ENCODE data around the gene SAMD9L. TPM values are rescaled to one million over a fixed set of nuclear protein-coding genes. Genes with fewer than 3 reads are reported as not detected.

Gene SAMD9L
- total RNA-seq, result 10 to 100 TPM; 19.6 to 27.8 TPM

- no peaks in the 10 kb centered on the region for H3K27me3 Mint-ChIP-seq
- intact Hi-C loops (cut with DNase I, micrococcal nuclease), result no loop called here
- DNase-seq (peak; percentile 11), ATAC-seq (peak; percentile 70)
- H3K4me3 Mint-ChIP-seq, result peak within 1 kb of the TSS; percentile 76
- peaks cover 26% of the 10 kb centered on the region for H3K4me1 Mint-ChIP-seq
- POLR2A ChIA-PET, result no interaction called here
- CTCF ChIA-PET, result no interaction called here
- peaks cover 19% of the 10 kb centered on the region for H3K36me3 Mint-ChIP-seq (ENCODE audit: low read depth)
- peak within 1 kb of the TSS; percentile 90 for H3K27ac Mint-ChIP-seq
- H3K9me3 Mint-ChIP-seq (ENCODE audit: low read depth), result no peaks in the 10 kb centered on the region
Observed at GRCh38 chr7:93148144-93148543, at the start of gene SAMD9L. SAMD9L (minus strand) TSS chr7:93148385; CDS start chr7:93135971, 12,414 bp downstream.

- ChIA-PET CTCF (no interaction called here), POLR2A (no interaction called here)
- DNase-seq (no peak), ATAC-seq (no peak)
- Mint-ChIP-seq H3K27me3 (peaks cover 34% of the 10 kb centered on the region), H3K4me3 (no peak overlapping the region), H3K36me3 (ENCODE audit: low read depth) (no peaks in the 10 kb centered on the region), H3K4me1 (no peaks in the 10 kb centered on the region), H3K9me3 (ENCODE audit: low read depth) (no peaks in the 10 kb centered on the region), H3K27ac (no peak overlapping the region)
- intact Hi-C loops (cut with DNase I, micrococcal nuclease), result no loop called here
Observed at GRCh38 chr7:93196336-93196735, 48.2 kb upstream of the SAMD9L start.

GRCh38 chr7:93194386-93194785 lies 46.2 kb upstream of the SAMD9L start:
- DNase-seq (no peak), ATAC-seq (no peak)
- CTCF ChIA-PET, result interaction anchor here (0.7 to 1.8 kb wide), 3 partner anchors 10 to 765 kb away, joined by 3 read pairs; no protein-coding TSS in a partner anchor

GRCh38 chr7:93188870-93189634 lies 40.9 kb upstream of the SAMD9L start:
- ChIA-PET POLR2A (no interaction called here), CTCF (no interaction called here)
- H3K27ac Mint-ChIP-seq, result no peak overlapping the region
- no peaks in the 10 kb centered on the region for H3K9me3 Mint-ChIP-seq (ENCODE audit: low read depth)
- intact Hi-C loops (cut with DNase I, micrococcal nuclease), result loop anchor here in 1 of 2 experiments (5.0 kb wide), 1 partner anchor 287 kb away; no protein-coding TSS in a partner anchor
- no peak for ATAC-seq
- H3K4me3 Mint-ChIP-seq, result no peak overlapping the region
- H3K4me1 Mint-ChIP-seq, result peaks cover 11% of the 10 kb centered on the region
- H3K27me3 Mint-ChIP-seq, result peaks cover 45% of the 10 kb centered on the region
- DNase-seq, result no peak
- no peaks in the 10 kb centered on the region for H3K36me3 Mint-ChIP-seq (ENCODE audit: low read depth)

More at GRCh38 chr7:93194386-93194785, 46.2 kb upstream of the SAMD9L start:
- H3K27me3 Mint-ChIP-seq, result peaks cover 41% of the 10 kb centered on the region
- POLR2A ChIA-PET, result no interaction called here
- H3K4me1 Mint-ChIP-seq, result no peaks in the 10 kb centered on the region
- intact Hi-C loops (cut with DNase I, micrococcal nuclease), result no loop called here
- no peaks in the 10 kb centered on the region for H3K36me3 Mint-ChIP-seq (ENCODE audit: low read depth)
- no peak overlapping the region for H3K27ac Mint-ChIP-seq
- no peaks in the 10 kb centered on the region for H3K9me3 Mint-ChIP-seq (ENCODE audit: low read depth)
- H3K4me3 Mint-ChIP-seq, result no peak overlapping the region

GRCh38 chr7:93185303-93186027 lies 37.3 kb upstream of the SAMD9L start:
- ChIA-PET POLR2A (no interaction called here), CTCF (interaction anchor here (0.7 to 1.2 kb wide), 3 partner anchors 10 to 42 kb away, joined by 3 read pairs; no protein-coding TSS in a partner anchor)

GRCh38 chr7:93179173-93179572 lies 31.0 kb upstream of the SAMD9L start:
- DNase-seq, result no peak
- peaks cover 32% of the 10 kb centered on the region for H3K27me3 Mint-ChIP-seq
- ChIA-PET POLR2A (interaction anchor here (0.6 kb wide), 1 partner anchor 8 kb away, joined by 4 read pairs; no protein-coding TSS in a partner anchor), CTCF (interaction anchor here (0.9 to 1.3 kb wide), 3 partner anchors 49 to 65 kb away, joined by 3 to 5 read pairs (median 4); no protein-coding TSS in a partner anchor)
- peak; percentile 49 for ATAC-seq
- no peaks in the 10 kb centered on the region for H3K9me3 Mint-ChIP-seq (ENCODE audit: low read depth)
- H3K36me3 Mint-ChIP-seq (ENCODE audit: low read depth), result no peaks in the 10 kb centered on the region
- intact Hi-C loops (cut with DNase I, micrococcal nuclease), result loop anchor here (2.0 to 5.0 kb wide), 2 partner anchors 50 to 373 kb away; no protein-coding TSS in a partner anchor
- no peak overlapping the region for H3K27ac Mint-ChIP-seq
- H3K4me1 Mint-ChIP-seq, result no peaks in the 10 kb centered on the region
- H3K4me3 Mint-ChIP-seq, result no peak overlapping the region

More at GRCh38 chr7:93185303-93186027, 37.3 kb upstream of the SAMD9L start:
- H3K4me1 Mint-ChIP-seq, result peaks cover 11% of the 10 kb centered on the region
- ATAC-seq (peak; percentile 98), DNase-seq (peak; percentile 39)
- H3K27me3 Mint-ChIP-seq, result peaks cover 44% of the 10 kb centered on the region
- H3K4me3 Mint-ChIP-seq, result no peak overlapping the region
- intact Hi-C loops (cut with DNase I, micrococcal nuclease), result loop anchor here (1.0 to 5.0 kb wide), 3 partner anchors 69 to 283 kb away; no protein-coding TSS in a partner anchor
- no peaks in the 10 kb centered on the region for H3K9me3 Mint-ChIP-seq (ENCODE audit: low read depth)
- no peak overlapping the region for H3K27ac Mint-ChIP-seq
- no peaks in the 10 kb centered on the region for H3K36me3 Mint-ChIP-seq (ENCODE audit: low read depth)

- intact Hi-C loops (cut with DNase I, micrococcal nuclease), result loop anchor here (1.0 to 5.0 kb wide), 3 partner anchors 50 to 374 kb away; no protein-coding TSS in a partner anchor
- Mint-ChIP-seq H3K27ac (no peak overlapping the region), H3K27me3 (peaks cover 30% of the 10 kb centered on the region), H3K9me3 (ENCODE audit: low read depth) (no peaks in the 10 kb centered on the region), H3K4me3 (no peak overlapping the region), H3K36me3 (ENCODE audit: low read depth) (no peaks in the 10 kb centered on the region), H3K4me1 (no peaks in the 10 kb centered on the region)
- ChIA-PET CTCF (interaction anchor here (0.6 to 1.3 kb wide), 4 partner anchors 50 to 711 kb away, joined by 3 to 5 read pairs (median 4); no protein-coding TSS in a partner anchor), POLR2A (no interaction called here)
- DNase-seq (no peak), ATAC-seq (no peak)
Observed at GRCh38 chr7:93178213-93178612, 30.0 kb upstream of the SAMD9L start.

GRCh38 chr7:93176992-93177580 lies 28.9 kb upstream of the SAMD9L start:
- H3K4me3 Mint-ChIP-seq, result no peak overlapping the region
- CTCF ChIA-PET, result interaction anchor here (0.9 to 1.3 kb wide), 2 partner anchors 12 to 15 kb away, joined by 3 read pairs; no protein-coding TSS in a partner anchor
- H3K27ac Mint-ChIP-seq, result no peak overlapping the region
- no peaks in the 10 kb centered on the region for H3K4me1 Mint-ChIP-seq
- DNase-seq (no peak), ATAC-seq (no peak)
- H3K27me3 Mint-ChIP-seq, result peaks cover 28% of the 10 kb centered on the region
- intact Hi-C loops (cut with DNase I, micrococcal nuclease), result loop anchor here in 1 of 2 experiments (5.0 kb wide), 1 partner anchor 375 kb away; no protein-coding TSS in a partner anchor
- POLR2A ChIA-PET, result no interaction called here
- H3K36me3 Mint-ChIP-seq (ENCODE audit: low read depth), result no peaks in the 10 kb centered on the region
- H3K9me3 Mint-ChIP-seq (ENCODE audit: low read depth), result peaks cover 5% of the 10 kb centered on the region

GRCh38 chr7:93175219-93175618 lies 27.0 kb upstream of the SAMD9L start:
- Mint-ChIP-seq H3K27ac (no peak overlapping the region), H3K36me3 (ENCODE audit: low read depth) (no peaks in the 10 kb centered on the region), H3K27me3 (peaks cover 26% of the 10 kb centered on the region), H3K9me3 (ENCODE audit: low read depth) (peaks cover 16% of the 10 kb centered on the region), H3K4me1 (no peaks in the 10 kb centered on the region), H3K4me3 (no peak overlapping the region)
- intact Hi-C loops (cut with DNase I, micrococcal nuclease), result loop anchor here in 1 of 2 experiments (5.0 kb wide), 1 partner anchor 377 kb away; no protein-coding TSS in a partner anchor
- ChIA-PET CTCF (interaction anchor here (1.2 to 1.3 kb wide), 2 partner anchors 9 to 10 kb away, joined by 3 read pairs; no protein-coding TSS in a partner anchor), POLR2A (no interaction called here)
- DNase-seq (peak; percentile 12), ATAC-seq (no peak)

GRCh38 chr7:93172683-93173082 lies 24.5 kb upstream of the SAMD9L start:
- DNase-seq, result no peak
- ATAC-seq, result no peak
- Mint-ChIP-seq H3K4me3 (no peak overlapping the region), H3K27me3 (peaks cover 26% of the 10 kb centered on the region), H3K36me3 (ENCODE audit: low read depth) (no peaks in the 10 kb centered on the region), H3K27ac (no peak overlapping the region), H3K9me3 (ENCODE audit: low read depth) (peaks cover 27% of the 10 kb centered on the region), H3K4me1 (no peaks in the 10 kb centered on the region)
- intact Hi-C loops (cut with DNase I, micrococcal nuclease), result no loop called here
- ChIA-PET CTCF (interaction anchor here (0.8 to 1.1 kb wide), 3 partner anchors 72 to 412 kb away, joined by 3 read pairs; no protein-coding TSS in a partner anchor), POLR2A (no interaction called here)
